Uterus (tissue), 4 donors: ENCODE results near the gene BABAM2. TPM values are rescaled to one million over a fixed set of nuclear protein-coding genes. Genes with fewer than 3 reads are reported as not detected.

ENCODE experiments used
- DNase-seq, 2 donors: peaks; one replicate each; pipeline ENCODE4 v3.0.0-alpha.2; 2019 to 2020
- H3K27ac ChIP-seq, 2 donors: fragments of 200-600 bp; sonication (generic); 1 replicate in 1 of 2; 2 replicates in 1 of 2; pipeline ENCODE4 v1.5.1; 2016 to 2018
- H3K27me3 ChIP-seq, 2 donors: fragments of 200-600 bp; sonication (generic); one replicate each; pipeline ENCODE4 v1.5.1; 2018 to 2019; ENCODE audit warnings: control low read depth in 1 of 2
- H3K36me3 ChIP-seq, 2 donors: fragments of 200-600 bp; sonication (generic); one replicate each; pipeline ENCODE4 v1.5.1; 2019; ENCODE audit warnings: control low read depth in 1 of 2
- H3K4me1 ChIP-seq, 2 donors: fragments of 200-600 bp; sonication (generic); one replicate each; pipeline ENCODE4 v1.5.1; 2018 to 2019; ENCODE audit warnings: control low read depth in 1 of 2
- H3K4me3 ChIP-seq, 2 donors: fragments of 200-600 bp; sonication (generic); 1 replicate in 1 of 2; 2 replicates in 1 of 2; pipeline ENCODE4 v1.5.1; 2018 to 2019; ENCODE audit warnings: mild to moderate bottlenecking in 1 of 2
- H3K9me3 ChIP-seq, 2 donors: fragments of 200-600 bp; sonication (generic); one replicate each; pipeline ENCODE4 v1.5.1; 2019; ENCODE audit warnings: control low read depth in 1 of 2
- CTCF ChIP-seq, 4 experiments: fragments of 200-600 bp in 2 of 4; fragments of 450-650 bp in 2 of 4; sonication (generic) in 2 of 4; IDR thresholded peaks; one replicate each; pipeline ENCODE4 v1.5.1; 2016 to 2019; ENCODE audit warnings: antibody characterized with exemption in 4 of 4, mild to moderate bottlenecking in 2 of 4, moderate library complexity in 1 of 4
- POLR2A ChIP-seq, 2 donors: fragments of 450-650 bp; IDR thresholded peaks; one replicate each; pipeline ENCODE4 v1.6.1; 2016; ENCODE audit warnings: antibody characterized with exemption in 2 of 2, mild to moderate bottlenecking in 1 of 2, moderate library complexity in 1 of 2
- intact Hi-C: fragments of 100-400 bp; cut with DNase I; formaldehyde crosslinking; loops from one replicate; pipeline ENCODE4 v1.15.1; 2023; ENCODE audit warnings: low total_unique reads
- total RNA-seq, 4 donors: library from RNA; depleted of rRNA in 3 of 4; stranded (reverse); fragments of >200 nt in 3 of 4; gene quantifications; one replicate each; pipeline versions ENCODE4 v1.1.0 to v1.2.4, GENCODE V29; 2014 to 2023
- donor health status: DM: yes; HTN: yes; CAD: no.

Gene BABAM2
- total RNA-seq, 4 donors from 2014 or later: 24.1 to 62.1 (median 32.5) TPM

- Histone ChIP-seq H3K4me3 (no peak overlapping the region), H3K27ac (peak overlapping the region in 1 of 2 donors; percentile 66), H3K27me3 (no peaks in the 10 kb centered on the region), H3K4me1 (no peaks in the 10 kb centered on the region), H3K36me3 (no peaks in the 10 kb centered on the region), H3K9me3 (peaks cover 0 to 6% of the 10 kb centered on the region in 2 donors)
- no peak for DNase-seq
- intact Hi-C loops: no loop called here
- TF ChIP-seq CTCF (IDR thresholded peaks at IDR 0.05) (no peak), POLR2A (IDR thresholded peaks at IDR 0.05) (no peak)
Observed at GRCh38 chr2:28153851-28154250, 263.3 kb downstream of the BABAM2 start.

GRCh38 chr2:28155086-28155485 is 264.6 kb downstream of the BABAM2 start:
- Histone ChIP-seq H3K27me3 (no peaks in the 10 kb centered on the region), H3K4me3 (no peak overlapping the region), H3K27ac (no peak overlapping the region), H3K36me3 (no peaks in the 10 kb centered on the region), H3K4me1 (no peaks in the 10 kb centered on the region), H3K9me3 (peaks cover 0 to 6% of the 10 kb centered on the region in 2 donors)
- TF ChIP-seq CTCF (IDR thresholded peaks at IDR 0.05) (no peak), POLR2A (IDR thresholded peaks at IDR 0.05) (no peak)
- no peak for DNase-seq
- intact Hi-C loops: no loop called here

GRCh38 chr2:28155627-28156026 is 265.1 kb downstream of the BABAM2 start:
- no peak for TF ChIP-seq POLR2A (IDR thresholded peaks at IDR 0.05)
- TF ChIP-seq CTCF (IDR thresholded peaks at IDR 0.05): peak in 1 of 4 experiments; percentile 19
- no peak for DNase-seq
- Histone ChIP-seq H3K27ac (no peak overlapping the region), H3K36me3 (no peaks in the 10 kb centered on the region), H3K27me3 (no peaks in the 10 kb centered on the region), H3K9me3 (peaks cover 0 to 6% of the 10 kb centered on the region in 2 donors), H3K4me3 (no peak overlapping the region), H3K4me1 (no peaks in the 10 kb centered on the region)
- intact Hi-C loops: no loop called here

GRCh38 chr2:28158791-28159190 is 268.3 kb downstream of the BABAM2 start:
- no peak overlapping the region for H3K4me3 ChIP-seq
- no peak overlapping the region for H3K27ac ChIP-seq
- peaks cover 0 to 6% of the 10 kb centered on the region in 2 donors for H3K9me3 ChIP-seq
- no peak for DNase-seq
- H3K4me1 ChIP-seq: peaks cover 0 to 3% of the 10 kb centered on the region in 2 donors
- TF ChIP-seq POLR2A (IDR thresholded peaks at IDR 0.05) (no peak), CTCF (IDR thresholded peaks at IDR 0.05) (no peak)
- H3K27me3 ChIP-seq: no peaks in the 10 kb centered on the region
- no peaks in the 10 kb centered on the region for H3K36me3 ChIP-seq
- intact Hi-C loops: no loop called here

- no peak for TF ChIP-seq CTCF (IDR thresholded peaks at IDR 0.05)
- intact Hi-C loops: no loop called here
- H3K27ac ChIP-seq: no peak overlapping the region
Observed at GRCh38 chr2:28160986-28161425, 270.5 kb downstream of the BABAM2 start.

More at GRCh38 chr2:28160986-28161425, 270.5 kb downstream of the BABAM2 start:
- Histone ChIP-seq H3K36me3 (no peaks in the 10 kb centered on the region), H3K4me1 (peaks cover 0 to 3% of the 10 kb centered on the region in 2 donors), H3K9me3 (no peaks in the 10 kb centered on the region), H3K27me3 (no peaks in the 10 kb centered on the region), H3K4me3 (no peak overlapping the region)
- DNase-seq: no peak
